Neuronal stem cell (in vitro differentiated cells): Measurements from ENCODE around the gene COL15A1.

ENCODE experiments used
- DNase-seq: peaks from one replicate; pipeline ENCODE4 v3.0.0-alpha.2; 2013; ENCODE audit warnings: low spot score
- H2AFZ ChIP-seq: one replicate; pipeline ENCODE4 v1.6.1; 2013; ENCODE audit warnings: mild to moderate bottlenecking, low read length, inconsistent platforms
- H2AK5ac ChIP-seq: 2 replicates; pipeline ENCODE4 v1.6.1; 2013; ENCODE audit warnings: low read depth, mild to moderate bottlenecking, inconsistent platforms, low read length, moderate library complexity, mixed read lengths
- H2BK120ac ChIP-seq: 2 replicates; pipeline ENCODE4 v1.6.1; 2013; ENCODE audit warnings: low read depth, mild to moderate bottlenecking, inconsistent platforms, low read length, moderate library complexity, mixed read lengths
- H2BK12ac ChIP-seq: one replicate; pipeline ENCODE4 v1.6.1; 2013; ENCODE audit warnings: low read length, inconsistent platforms
- H2BK15ac ChIP-seq: 2 replicates; pipeline ENCODE4 v1.6.1; 2013; ENCODE audit warnings: mild to moderate bottlenecking, low read length, inconsistent platforms, mixed read lengths
- H2BK5ac ChIP-seq: one replicate; pipeline ENCODE4 v1.6.1; 2013; ENCODE audit warnings: inconsistent platforms, mild to moderate bottlenecking, low read length, moderate library complexity
- H3K14ac ChIP-seq: one replicate; pipeline ENCODE4 v1.6.1; 2013; ENCODE audit warnings: low read length, inconsistent platforms
- H3K18ac ChIP-seq: 2 replicates; pipeline ENCODE4 v1.6.1; 2013; ENCODE audit warnings: low read length, inconsistent platforms
- H3K23ac ChIP-seq: 2 replicates; pipeline ENCODE4 v1.6.1; 2013; ENCODE audit warnings: low read depth, mild to moderate bottlenecking, mixed read lengths, low read length, inconsistent platforms; ENCODE audit not compliant: poor library complexity
- H3K27ac ChIP-seq: replicated peaks from 3 replicates; pipeline ENCODE4 v1.5.1; 2013; ENCODE audit warnings: low read length, inconsistent platforms
- H3K27me3 ChIP-seq, 3 experiments: 2 replicates each; pipeline ENCODE4 v1.6.1; 2013; ENCODE audit warnings: low read length in 3 of 3, mild to moderate bottlenecking in 2 of 3, inconsistent platforms in 1 of 3, low read depth in 1 of 3, mixed read lengths in 1 of 3, moderate library complexity in 1 of 3; ENCODE audit not compliant: control insufficient read depth in 3 of 3, insufficient read depth in 3 of 3
- H3K36me3 ChIP-seq, 2 donors: replicated peaks in 1 of 2; 2 replicates each; pipeline ENCODE4 v1.6.1; 2013; ENCODE audit warnings: low read length in 2 of 2; ENCODE audit not compliant: control insufficient read depth in 2 of 2, insufficient read depth in 2 of 2
- H3K4ac ChIP-seq: 2 replicates; pipeline ENCODE4 v1.6.1; 2013; ENCODE audit warnings: inconsistent platforms, mild to moderate bottlenecking, low read length, moderate library complexity
- H3K4me1 ChIP-seq, 2 donors: 1 replicate in 1 of 2; 2 replicates in 1 of 2; pipeline ENCODE4 v1.6.1; 2013; ENCODE audit warnings: low read length in 2 of 2, low read depth in 1 of 2; ENCODE audit not compliant: control insufficient read depth in 2 of 2, insufficient read depth in 1 of 2
- H3K4me2 ChIP-seq: one replicate; pipeline ENCODE4 v1.6.1; 2013; ENCODE audit warnings: mild to moderate bottlenecking, low read length, inconsistent platforms; ENCODE audit not compliant: insufficient read depth, poor library complexity, severe bottlenecking
- H3K4me3 ChIP-seq, 2 donors: 2 replicates each; pipeline ENCODE4 v1.5.1; 2013; ENCODE audit warnings: low read length in 2 of 2, mild to moderate bottlenecking in 2 of 2, inconsistent platforms in 1 of 2, moderate library complexity in 1 of 2
- H3K79me1 ChIP-seq: one replicate; pipeline ENCODE4 v1.6.1; 2013; ENCODE audit warnings: low read depth, mild to moderate bottlenecking, inconsistent platforms, low read length, moderate library complexity
- H3K9ac ChIP-seq: one replicate; pipeline ENCODE4 v1.6.1; 2013; ENCODE audit warnings: mild to moderate bottlenecking, low read depth, low read length, inconsistent platforms; ENCODE audit not compliant: poor library complexity
- H3K9me3 ChIP-seq, 2 donors: replicated peaks in 1 of 2; 2 replicates each; pipeline versions ENCODE3 to v1.6.1; 2013; ENCODE audit warnings: low read length in 2 of 2, mild to moderate bottlenecking in 2 of 2, inconsistent platforms in 1 of 2, low read depth in 1 of 2, mixed read lengths in 1 of 2, moderate library complexity in 1 of 2; ENCODE audit not compliant: control insufficient read depth in 2 of 2, insufficient read depth in 1 of 2
- H4K8ac ChIP-seq: one replicate; pipeline ENCODE4 v1.6.1; 2013; ENCODE audit warnings: low read depth, mild to moderate bottlenecking, inconsistent platforms, low read length, moderate library complexity
- H4K91ac ChIP-seq: one replicate; pipeline ENCODE4 v1.6.1; 2013; ENCODE audit warnings: low read length, low read depth, mild to moderate bottlenecking, inconsistent platforms; ENCODE audit not compliant: poor library complexity
- WGBS, 2 donors: extraction: QIAGEN DNeasy Blood & Tissue Kit; methylation state at CpG; one replicate each; pipeline ENCODE4 v1.1.7; 2013; ENCODE audit warnings: missing lambda C conversion rate in 2 of 2, mixed read lengths in 1 of 2; ENCODE audit not compliant: insufficient read length in 2 of 2, insufficient replicate concordance in 1 of 2; ENCODE audit errors: extremely low coverage in 2 of 2; 5-methylcytosine and 5-hydroxymethylcytosine counted together

Gene COL15A1

DNA sequence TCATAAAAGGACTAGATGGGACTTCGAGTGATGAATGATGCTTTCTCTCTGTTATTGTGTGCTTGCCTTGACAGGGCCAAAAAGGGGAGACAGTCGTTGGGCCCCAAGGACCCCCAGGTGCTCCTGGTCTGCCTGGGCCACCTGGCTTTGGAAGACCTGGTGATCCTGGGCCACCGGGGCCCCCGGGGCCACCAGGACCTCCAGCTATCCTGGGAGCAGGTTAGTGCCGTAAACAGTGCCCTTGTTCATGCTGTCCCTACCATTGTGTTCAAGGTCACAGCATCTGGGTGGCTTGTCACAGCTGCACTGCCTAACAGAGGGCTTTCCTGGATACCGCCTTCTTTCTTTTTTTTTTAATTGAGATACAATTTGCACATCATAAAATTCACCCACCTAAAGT is 112.5 kb downstream of the COL15A1 start:
- no CpG with 5 or more reads among the region's 6 CpGs for WGBS, 2 donors
- H2AK5ac ChIP-seq = no peak overlapping the region
- peaks cover 0 to 15% (median 0%) of the 10 kb centered on the region in 3 experiments for H3K27me3 ChIP-seq
- DNase-seq = no peak
- no peak overlapping the region for H3K4me3 ChIP-seq
- no peak overlapping the region for H3K9ac ChIP-seq
- peak overlapping the region; percentile 10 for H2BK5ac ChIP-seq
- no peak overlapping the region for H3K18ac ChIP-seq
- H3K4me2 ChIP-seq = no peak overlapping the region
- H2BK120ac ChIP-seq = no peak overlapping the region
- no peaks in the 10 kb centered on the region for H3K79me1 ChIP-seq
- no peak overlapping the region for H3K14ac ChIP-seq
- H2BK15ac ChIP-seq = no peak overlapping the region
- H3K9me3 ChIP-seq = no peaks in the 10 kb centered on the region
- H3K36me3 ChIP-seq = no peaks in the 10 kb centered on the region
- H3K4ac ChIP-seq = no peak overlapping the region
- H4K8ac ChIP-seq = no peak overlapping the region
- no peak overlapping the region for H3K23ac ChIP-seq
- no peak overlapping the region for H2AFZ ChIP-seq
- H3K27ac ChIP-seq = no peak overlapping the region
- no peak overlapping the region for H2BK12ac ChIP-seq
- no peak overlapping the region for H4K91ac ChIP-seq
- peaks cover 0 to 5% of the 10 kb centered on the region in 2 donors for H3K4me1 ChIP-seq

DNA sequence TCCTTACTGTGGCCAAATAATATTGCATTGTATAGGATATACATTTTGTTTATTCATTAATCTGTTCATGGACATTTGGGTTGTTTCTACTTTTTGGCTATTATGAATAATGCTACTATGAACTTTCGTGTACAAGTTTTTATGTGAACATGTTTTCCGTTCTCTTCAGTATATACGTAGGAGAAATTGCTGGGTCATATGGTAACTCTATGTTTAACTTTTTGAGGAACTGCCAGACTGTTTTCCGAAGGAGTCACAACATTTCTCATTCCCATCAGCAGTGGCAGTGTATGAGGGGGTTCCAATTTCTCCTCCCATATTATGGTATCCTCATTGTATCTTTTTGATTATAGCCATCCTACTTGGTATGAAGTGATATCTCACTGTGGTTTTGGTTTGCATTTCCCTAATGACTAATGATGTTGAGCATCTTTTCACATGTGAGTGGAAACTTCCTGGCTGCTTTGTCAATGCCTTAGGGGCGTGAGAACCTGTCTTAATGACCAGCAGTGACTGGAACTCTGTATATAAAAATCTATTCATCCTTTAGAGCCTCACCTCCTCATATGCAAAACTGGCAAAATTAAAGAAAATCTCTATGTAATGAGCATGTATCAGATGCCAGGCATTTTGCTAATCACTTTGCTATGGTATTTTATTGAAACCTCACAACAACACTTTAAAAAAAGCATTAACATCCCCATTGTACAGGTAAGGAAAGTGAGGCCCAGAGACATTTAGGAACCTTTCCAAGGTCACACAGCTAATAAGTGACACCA is 113.4 kb downstream of the COL15A1 start:
- Histone ChIP-seq H2AK5ac (no peak overlapping the region), H3K9ac (no peak overlapping the region), H3K4me3 (no peak overlapping the region), H3K4ac (no peak overlapping the region), H4K91ac (no peak overlapping the region), H3K27ac (no peak overlapping the region), H3K4me1 (peaks cover 0 to 5% of the 10 kb centered on the region in 2 donors), H2BK12ac (no peak overlapping the region), H2AFZ (no peak overlapping the region), H3K27me3 (peaks cover 0 to 12% (median 0%) of the 10 kb centered on the region in 3 experiments), H2BK120ac (no peak overlapping the region), H3K4me2 (no peak overlapping the region), H2BK5ac (no peak overlapping the region), H3K18ac (no peak overlapping the region), H3K14ac (no peak overlapping the region), H3K36me3 (no peaks in the 10 kb centered on the region), H3K9me3 (no peaks in the 10 kb centered on the region), H3K79me1 (no peaks in the 10 kb centered on the region), H2BK15ac (no peak overlapping the region), H3K23ac (no peak overlapping the region), H4K8ac (no peak overlapping the region)
- DNase-seq = no peak
- WGBS, 2 donors = no CpG with 5 or more reads among the region's 5 CpGs

DNA sequence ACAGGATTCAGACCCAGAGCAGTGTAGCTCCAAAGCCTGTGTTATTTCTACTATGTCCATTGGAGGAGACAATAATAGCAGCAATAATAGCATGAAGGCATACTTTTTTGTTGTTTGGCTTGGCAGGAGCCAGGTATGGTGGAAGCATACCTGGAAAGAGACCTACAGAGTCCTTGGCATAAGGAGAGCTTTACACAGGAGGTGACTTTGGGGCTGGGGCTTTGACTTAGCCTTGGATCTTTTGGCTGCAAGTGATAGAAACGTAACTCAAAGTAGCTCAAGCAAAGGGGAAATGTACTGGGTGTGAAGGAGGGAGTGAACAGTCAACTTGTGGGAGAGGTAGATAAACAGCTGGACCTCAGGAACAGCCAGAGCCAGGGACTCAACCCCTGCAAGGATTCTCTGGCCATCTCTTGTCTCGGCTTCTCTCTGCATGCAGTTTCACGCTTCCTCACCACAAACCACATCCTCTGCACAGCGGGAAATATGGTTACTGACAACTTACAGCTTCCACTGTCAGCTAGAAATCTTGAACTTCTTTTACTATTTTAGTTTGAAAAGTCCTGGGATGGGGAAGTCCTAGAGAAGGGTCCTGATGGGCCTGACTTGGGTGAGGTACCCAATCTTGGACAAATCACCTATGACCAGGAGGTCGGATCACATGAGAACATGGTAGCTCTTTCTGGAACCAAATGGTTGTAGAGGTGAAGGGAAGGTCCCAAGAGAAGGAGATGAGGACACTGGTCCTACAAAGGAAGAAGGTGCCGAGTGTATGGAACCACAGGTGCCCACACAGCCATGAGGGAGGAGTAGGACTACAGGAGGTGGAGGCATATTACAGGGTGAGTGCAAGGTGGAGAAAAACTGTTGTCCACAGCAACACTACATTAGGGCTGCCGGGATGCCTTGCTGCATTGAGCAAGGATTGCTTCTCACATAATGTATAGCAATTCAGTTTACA is 114.2 kb downstream of the COL15A1 start:
- Histone ChIP-seq H2BK12ac (no peak overlapping the region), H2BK120ac (no peak overlapping the region), H3K4me1 (peaks cover 0 to 5% of the 10 kb centered on the region in 2 donors), H3K27ac (no peak overlapping the region), H2AK5ac (no peak overlapping the region), H3K4me3 (peak overlapping the region in 1 of 2 donors; percentile 35), H4K8ac (no peak overlapping the region), H3K79me1 (no peaks in the 10 kb centered on the region), H3K14ac (no peak overlapping the region), H3K27me3 (peaks cover 0 to 9% (median 0%) of the 10 kb centered on the region in 3 experiments), H2AFZ (no peak overlapping the region), H3K9me3 (no peaks in the 10 kb centered on the region), H2BK5ac (no peak overlapping the region), H3K23ac (no peak overlapping the region), H3K18ac (no peak overlapping the region), H4K91ac (no peak overlapping the region), H2BK15ac (no peak overlapping the region), H3K4ac (no peak overlapping the region), H3K36me3 (no peaks in the 10 kb centered on the region), H3K4me2 (no peak overlapping the region), H3K9ac (no peak overlapping the region)
- WGBS, 2 donors = no CpG with 5 or more reads among the region's 7 CpGs
- no peak for DNase-seq
